OCI-LY7 (cell line): ENCODE measurements around the gene HCN4. TPM values are rescaled to one million over a fixed set of nuclear protein-coding genes. Genes with fewer than 3 reads are reported as not detected.

Source experiments
- BruUV-seq: library from RNA; stranded (reverse); fragments of 400-500 nt; replicated peaks from 2 replicates; lab custom pipeline; 2021; lab: Mats Ljungman, UMichigan
- CTCF ChIA-PET: fragments of 300-600 bp; sonication (Branson Sonifier 250); formaldehyde crosslinking; loops from one replicate; lab custom pipeline; 2022; ENCODE audit warnings: antibody characterized with exemption; ENCODE audit not compliant: unreplicated experiment; lab: Charles Lee
- POLR2A ChIA-PET: fragments of 300-600 bp; sonication (Branson Sonifier 250); formaldehyde crosslinking; loops from one replicate; lab custom pipeline; 2022; ENCODE audit warnings: antibody characterized with exemption; lab: Charles Lee
- DNase-seq: peaks from one replicate; pipeline ENCODE4 v3.0.0-alpha.2; 2015; ENCODE audit warnings: low spot score
- H2AFZ ChIP-seq: fragments of 200-600 bp; sonication (generic), shearing (Covaris generic); 2 replicates; pipeline ENCODE4 v1.6.1; 2014; ENCODE audit warnings: mild to moderate bottlenecking, antibody characterized with exemption, low read length, moderate library complexity
- H3K27ac ChIP-seq: fragments of 200-600 bp; sonication (generic); 2 replicates; pipeline ENCODE4 v1.5.1; 2014; ENCODE audit warnings: mixed run types, low read depth, mild to moderate bottlenecking, moderate library complexity, low read length, inconsistent platforms; ENCODE audit not compliant: poor library complexity, severe bottlenecking
- H3K36me3 ChIP-seq: fragments of 200-600 bp; sonication (generic); 2 replicates; pipeline ENCODE4 v1.6.1; 2014; ENCODE audit warnings: mild to moderate bottlenecking, antibody characterized with exemption, low read length, moderate library complexity, mixed read lengths; ENCODE audit not compliant: insufficient read depth
- H3K4me1 ChIP-seq: fragments of 200-600 bp; sonication (generic); 2 replicates; pipeline ENCODE4 v1.5.1; 2014; ENCODE audit warnings: mild to moderate bottlenecking, low read length; ENCODE audit not compliant: insufficient read depth, poor library complexity, severe bottlenecking
- H3K4me2 ChIP-seq: fragments of 200-600 bp; sonication (generic); 2 replicates; pipeline ENCODE4 v1.6.1; 2014; ENCODE audit warnings: mild to moderate bottlenecking, low read length
- H3K4me3 ChIP-seq: fragments of 200-600 bp; sonication (generic); 2 replicates; pipeline ENCODE4 v1.5.1; 2014; ENCODE audit warnings: mild to moderate bottlenecking, low read depth, low read length; ENCODE audit not compliant: poor library complexity, severe bottlenecking
- H3K79me2 ChIP-seq: fragments of 200-600 bp; sonication (generic); 2 replicates; pipeline ENCODE4 v1.6.1; 2016; ENCODE audit warnings: low read depth, mild to moderate bottlenecking, low read length, moderate library complexity, mixed read lengths; ENCODE audit not compliant: insufficient read depth
- H3K9me2 ChIP-seq: fragments of 200-600 bp; sonication (generic); 2 replicates; pipeline ENCODE4 v1.6.1; 2016; ENCODE audit warnings: mild to moderate bottlenecking, low read length, mixed read lengths; ENCODE audit not compliant: insufficient read depth
- H3K9me3 ChIP-seq: fragments of 200-600 bp; sonication (generic); 2 replicates; pipeline ENCODE4 v1.6.1; 2014; ENCODE audit warnings: mild to moderate bottlenecking, mixed run types, low read length, mixed read lengths
- H4K20me1 ChIP-seq: fragments of 200-600 bp; sonication (generic); 2 replicates; pipeline ENCODE4 v1.6.1; 2014; ENCODE audit warnings: mild to moderate bottlenecking, antibody characterized with exemption, low read length, moderate library complexity, mixed read lengths; ENCODE audit not compliant: insufficient read depth
- EZH2phosphoT487 ChIP-seq: fragments of 200-600 bp; sonication (generic); IDR thresholded peaks from 2 replicates; pipeline ENCODE4 v1.6.1; 2018; ENCODE audit warnings: low read depth, borderline replicate concordance, mild to moderate bottlenecking, mixed run types, antibody characterized with exemption, low read length, moderate library complexity, mixed read lengths
- intact Hi-C: fragments of 100-400 bp; cut with micrococcal nuclease; formaldehyde crosslinking; loops from one replicate; pipeline ENCODE4 v1.10.0; 2022; ENCODE audit not compliant: unreplicated experiment
- total RNA-seq, 2 experiments: library from RNA; depleted of rRNA in 1 of 2; stranded (reverse); fragments of >200 nt in 1 of 2; shearing (Covaris generic) in 1 of 2; gene quantifications; 2 replicates each; pipeline ENCODE4 v1.2.3, GENCODE V29; 2014 to 2022
- TF ChIP-seq, protein P1 (sequence below): fragments of 200-600 bp; sonication (generic); conservative IDR thresholded peaks from 2 replicates; pipeline ENCODE4 v1.5.1; 2014; ENCODE audit warnings: mild to moderate bottlenecking, antibody characterized with exemption, low read length, moderate library complexity, mixed read lengths

The HCN4 gene
- total RNA-seq, 2 experiments from 2014 or later = not detected

DNA sequence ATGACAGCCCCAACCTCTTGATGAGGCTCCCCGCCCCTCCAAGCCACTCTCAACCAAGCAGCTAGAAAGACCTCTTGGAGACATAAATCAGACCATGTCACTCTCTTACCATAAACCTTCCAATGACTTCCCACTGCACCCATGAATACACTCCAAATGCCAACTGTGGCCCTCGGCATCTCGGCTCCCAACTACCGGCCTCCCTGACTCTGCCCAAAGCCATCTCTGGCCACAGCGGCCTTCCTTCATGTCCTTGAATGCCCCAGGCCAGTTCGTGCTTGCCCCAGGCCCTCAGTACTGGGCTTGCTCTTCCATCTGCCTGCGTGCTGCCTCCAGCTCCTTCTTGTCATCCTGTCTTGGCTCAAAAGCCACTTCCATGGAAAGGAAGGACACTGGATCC, 32.0 kb downstream of the HCN4 start:
- CTCF ChIA-PET = no interaction called here

DNA sequence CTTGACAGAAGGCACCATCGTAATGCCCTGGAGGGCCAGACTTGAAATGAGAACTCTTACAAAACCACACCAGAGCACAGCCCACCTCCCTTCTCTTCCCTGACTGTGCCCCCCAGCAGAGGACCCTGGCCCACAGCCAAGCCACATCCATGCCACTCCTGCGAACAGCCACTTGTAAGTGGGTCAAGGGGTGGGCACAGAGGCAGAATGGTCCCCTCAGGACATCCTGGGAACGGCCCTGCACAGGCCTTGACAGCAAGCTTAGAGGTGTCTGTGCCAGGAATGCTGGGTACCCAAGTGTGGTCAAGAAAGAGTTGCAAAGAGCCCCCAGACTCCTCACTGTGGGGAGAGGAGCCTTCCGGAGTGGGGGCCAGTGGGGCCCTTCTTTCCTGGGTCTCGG, 33.3 kb downstream of the HCN4 start:
- no peak overlapping the region for H3K4me2 ChIP-seq
- ChIA-PET CTCF (no interaction called here), POLR2A (no interaction called here)
- TF ChIP-seq, protein P1, sequence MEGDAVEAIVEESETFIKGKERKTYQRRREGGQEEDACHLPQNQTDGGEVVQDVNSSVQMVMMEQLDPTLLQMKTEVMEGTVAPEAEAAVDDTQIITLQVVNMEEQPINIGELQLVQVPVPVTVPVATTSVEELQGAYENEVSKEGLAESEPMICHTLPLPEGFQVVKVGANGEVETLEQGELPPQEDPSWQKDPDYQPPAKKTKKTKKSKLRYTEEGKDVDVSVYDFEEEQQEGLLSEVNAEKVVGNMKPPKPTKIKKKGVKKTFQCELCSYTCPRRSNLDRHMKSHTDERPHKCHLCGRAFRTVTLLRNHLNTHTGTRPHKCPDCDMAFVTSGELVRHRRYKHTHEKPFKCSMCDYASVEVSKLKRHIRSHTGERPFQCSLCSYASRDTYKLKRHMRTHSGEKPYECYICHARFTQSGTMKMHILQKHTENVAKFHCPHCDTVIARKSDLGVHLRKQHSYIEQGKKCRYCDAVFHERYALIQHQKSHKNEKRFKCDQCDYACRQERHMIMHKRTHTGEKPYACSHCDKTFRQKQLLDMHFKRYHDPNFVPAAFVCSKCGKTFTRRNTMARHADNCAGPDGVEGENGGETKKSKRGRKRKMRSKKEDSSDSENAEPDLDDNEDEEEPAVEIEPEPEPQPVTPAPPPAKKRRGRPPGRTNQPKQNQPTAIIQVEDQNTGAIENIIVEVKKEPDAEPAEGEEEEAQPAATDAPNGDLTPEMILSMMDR = no peak
- no peak for TF ChIP-seq EZH2phosphoT487
- no peaks in the 10 kb centered on the region for H3K79me2 ChIP-seq
- H3K4me1 ChIP-seq = no peaks in the 10 kb centered on the region
- H3K27ac ChIP-seq = no peak overlapping the region
- H4K20me1 ChIP-seq = no peaks in the 10 kb centered on the region
- no peaks in the 10 kb centered on the region for H3K36me3 ChIP-seq
- BruUV-seq = no TSS peak
- intact Hi-C loops = no loop called here
- no peak overlapping the region for H3K4me3 ChIP-seq
- no peaks in the 10 kb centered on the region for H3K9me3 ChIP-seq
- no peak overlapping the region for H2AFZ ChIP-seq
- DNase-seq = no peak
- H3K9me2 ChIP-seq = no peaks in the 10 kb centered on the region

More for the DNA sequence above, 32.0 kb downstream of the HCN4 start:
- Histone ChIP-seq H3K9me2 (no peaks in the 10 kb centered on the region), H3K27ac (no peak overlapping the region), H3K4me3 (no peak overlapping the region), H3K36me3 (no peaks in the 10 kb centered on the region), H4K20me1 (no peaks in the 10 kb centered on the region), H3K9me3 (no peaks in the 10 kb centered on the region), H3K4me1 (no peaks in the 10 kb centered on the region), H2AFZ (no peak overlapping the region), H3K79me2 (no peaks in the 10 kb centered on the region), H3K4me2 (no peak overlapping the region)
- intact Hi-C loops = no loop called here
- no peak for DNase-seq
- no peak for TF ChIP-seq EZH2phosphoT487
- TF ChIP-seq, protein P1 = no peak
- POLR2A ChIA-PET = no interaction called here
- BruUV-seq = no TSS peak

DNA sequence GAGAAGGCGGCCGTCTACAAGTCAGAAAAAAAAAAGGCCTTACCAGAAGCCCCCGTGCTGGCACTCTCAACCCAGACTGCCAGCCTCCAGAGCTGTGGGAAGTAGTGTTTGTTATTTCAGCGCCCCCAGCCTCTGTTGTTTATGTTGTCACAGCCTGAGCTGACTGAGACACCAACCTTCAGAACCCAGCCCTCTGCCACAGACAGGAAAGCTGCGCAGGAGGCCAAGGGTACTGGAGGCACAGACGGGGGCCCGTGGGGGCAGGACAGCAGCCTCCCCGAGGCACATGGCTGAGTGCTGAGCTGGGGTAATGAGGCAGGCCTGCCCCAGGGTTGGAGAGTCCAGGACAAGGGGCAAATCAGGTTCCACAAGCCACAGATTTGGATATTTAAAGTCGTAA, 33.7 kb downstream of the HCN4 start:
- no peak for TF ChIP-seq EZH2phosphoT487
- TF ChIP-seq, protein P1 = no peak
- CTCF ChIA-PET = no interaction called here
- H3K4me2 ChIP-seq = no peak overlapping the region

More for the DNA sequence above, 33.7 kb downstream of the HCN4 start:
- Histone ChIP-seq H3K9me3 (no peaks in the 10 kb centered on the region), H3K9me2 (no peaks in the 10 kb centered on the region), H2AFZ (no peak overlapping the region), H3K4me3 (no peak overlapping the region), H4K20me1 (no peaks in the 10 kb centered on the region), H3K79me2 (no peaks in the 10 kb centered on the region), H3K36me3 (no peaks in the 10 kb centered on the region), H3K27ac (no peak overlapping the region), H3K4me1 (no peaks in the 10 kb centered on the region)
- no peak for DNase-seq
- no TSS peak for BruUV-seq
- intact Hi-C loops = no loop called here
- POLR2A ChIA-PET = no interaction called here
